Bronchial epithelial cell (primary cell): ENCODE measurements around the gene HAUS7. TPM values are rescaled to one million over a fixed set of nuclear protein-coding genes. Genes with fewer than 3 reads are reported as not detected.

ENCODE experiments used
- DNase-seq: peaks from one replicate; pipeline ENCODE4 v3.0.0-alpha.2; 2010; ENCODE audit warnings: low read depth
- FAIRE-seq: peaks from 2 replicates; lab custom pipeline; 2011; peaks lifted over from hg19 to GRCh38; lab: Jason Lieb, UNC
- H3K27me3 ChIP-seq: 2 replicates; pipeline ENCODE4 v1.5.1; 2011; ENCODE audit warnings: low read length; ENCODE audit not compliant: control insufficient read depth, insufficient read depth
- H3K36me3 ChIP-seq: 2 replicates; pipeline ENCODE4 v1.5.1; 2011; ENCODE audit warnings: low read length; ENCODE audit not compliant: control insufficient read depth, insufficient read depth
- H3K4me3 ChIP-seq: 2 replicates; pipeline ENCODE4 v1.5.1; 2011; ENCODE audit warnings: mild to moderate bottlenecking, low read depth, low read length, control low read depth
- total RNA-seq: library from RNA; depleted of rRNA; stranded (reverse); fragments of >200 nt; gene quantifications from 2 replicates; pipeline ENCODE4 v1.2.1, GENCODE V29; 2014
- TF ChIP-seq, protein P1 (sequence below): IDR thresholded peaks from 2 replicates; pipeline ENCODE4 v1.5.1; 2011; ENCODE audit warnings: mild to moderate bottlenecking, moderate library complexity, low read length, control low read depth, inconsistent platforms; ENCODE audit not compliant: insufficient read depth, severe bottlenecking

The HAUS7 gene
- total RNA-seq, 1 donor from 2014 or later = 7.4 TPM

DNA sequence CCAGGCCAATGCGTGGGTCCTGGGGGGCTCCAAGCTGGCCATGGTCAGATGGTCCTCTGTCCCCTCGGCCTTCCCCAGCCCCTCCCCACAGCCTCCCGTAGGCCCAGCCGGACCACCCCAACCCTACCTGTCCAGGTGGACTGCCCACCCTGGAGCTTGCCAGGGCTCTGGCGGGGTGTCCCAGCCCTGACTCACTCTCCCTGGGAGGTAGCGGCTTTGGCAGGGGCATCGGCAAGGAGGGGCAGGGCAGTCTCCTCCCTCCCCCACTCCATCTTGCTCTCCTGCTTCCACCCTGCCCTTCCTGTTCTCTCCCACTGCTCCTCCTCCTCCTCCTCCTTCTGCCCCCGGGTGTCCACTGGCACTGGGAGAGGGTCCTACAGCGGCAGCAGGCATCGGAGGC lies 31.8 kb upstream of the HAUS7 start:
- DNase-seq = no peak
- H3K36me3 ChIP-seq = no peaks in the 10 kb centered on the region
- no peak for FAIRE-seq
- no peaks in the 10 kb centered on the region for H3K27me3 ChIP-seq
- TF ChIP-seq, protein P1, sequence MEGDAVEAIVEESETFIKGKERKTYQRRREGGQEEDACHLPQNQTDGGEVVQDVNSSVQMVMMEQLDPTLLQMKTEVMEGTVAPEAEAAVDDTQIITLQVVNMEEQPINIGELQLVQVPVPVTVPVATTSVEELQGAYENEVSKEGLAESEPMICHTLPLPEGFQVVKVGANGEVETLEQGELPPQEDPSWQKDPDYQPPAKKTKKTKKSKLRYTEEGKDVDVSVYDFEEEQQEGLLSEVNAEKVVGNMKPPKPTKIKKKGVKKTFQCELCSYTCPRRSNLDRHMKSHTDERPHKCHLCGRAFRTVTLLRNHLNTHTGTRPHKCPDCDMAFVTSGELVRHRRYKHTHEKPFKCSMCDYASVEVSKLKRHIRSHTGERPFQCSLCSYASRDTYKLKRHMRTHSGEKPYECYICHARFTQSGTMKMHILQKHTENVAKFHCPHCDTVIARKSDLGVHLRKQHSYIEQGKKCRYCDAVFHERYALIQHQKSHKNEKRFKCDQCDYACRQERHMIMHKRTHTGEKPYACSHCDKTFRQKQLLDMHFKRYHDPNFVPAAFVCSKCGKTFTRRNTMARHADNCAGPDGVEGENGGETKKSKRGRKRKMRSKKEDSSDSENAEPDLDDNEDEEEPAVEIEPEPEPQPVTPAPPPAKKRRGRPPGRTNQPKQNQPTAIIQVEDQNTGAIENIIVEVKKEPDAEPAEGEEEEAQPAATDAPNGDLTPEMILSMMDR = no peak
- H3K4me3 ChIP-seq = no peak overlapping the region

DNA sequence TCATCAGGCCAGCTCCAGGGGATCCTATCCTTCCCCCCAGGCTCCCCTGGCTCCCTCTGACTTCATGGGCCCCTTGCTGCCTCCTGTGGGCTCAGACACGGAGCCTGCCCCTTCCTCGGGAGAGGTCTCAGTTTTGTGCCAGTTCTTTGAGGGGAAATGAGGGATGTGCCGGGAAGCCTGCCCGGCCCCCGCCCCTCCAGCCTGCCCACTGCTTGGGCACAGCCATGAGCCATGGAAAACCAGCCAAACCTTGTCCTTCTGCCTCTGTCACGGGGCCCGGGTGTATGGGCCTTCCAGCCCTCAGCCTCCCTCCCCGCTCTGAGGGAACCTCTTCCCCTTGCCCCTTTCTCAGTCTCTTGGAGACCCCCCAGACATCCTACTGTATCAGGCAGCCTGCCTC lies 31.2 kb upstream of the HAUS7 start:
- Histone ChIP-seq H3K36me3 (no peaks in the 10 kb centered on the region), H3K4me3 (no peak overlapping the region), H3K27me3 (no peaks in the 10 kb centered on the region)
- TF ChIP-seq, protein P1 = no peak
- DNase-seq = no peak
- FAIRE-seq = no peak

DNA sequence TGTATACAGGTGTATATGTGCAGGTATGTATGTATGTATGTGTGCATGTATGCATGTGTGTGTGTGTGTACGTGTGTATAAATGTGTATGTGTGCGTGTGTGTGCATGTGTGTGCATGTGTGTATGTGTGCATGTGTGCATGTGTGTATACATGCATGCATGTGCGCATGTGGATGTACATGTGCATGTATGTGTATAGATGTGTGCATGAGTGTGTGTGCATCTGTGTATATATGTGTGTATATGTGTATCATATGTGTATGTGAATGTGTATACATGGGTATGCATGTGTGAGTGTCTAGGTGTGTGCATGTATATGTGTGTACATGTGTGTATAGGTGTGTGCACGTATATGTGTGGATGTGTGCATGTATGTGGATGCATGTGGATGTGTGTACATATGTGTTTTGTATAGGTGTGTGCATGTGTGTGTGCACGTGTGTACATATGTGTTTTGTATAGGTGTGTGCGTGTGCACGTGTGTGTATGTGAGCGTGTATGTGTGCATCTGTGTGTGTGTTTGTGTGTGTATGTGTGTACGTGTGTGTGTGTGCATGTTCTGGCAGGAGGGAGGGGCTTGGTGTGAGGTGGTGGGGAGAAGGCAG lies 30.4 kb upstream of the HAUS7 start:
- Histone ChIP-seq H3K36me3 (no peaks in the 10 kb centered on the region), H3K4me3 (no peak overlapping the region), H3K27me3 (no peaks in the 10 kb centered on the region)
- TF ChIP-seq, protein P1 = no peak
- DNase-seq = no peak
- FAIRE-seq = peak; percentile 95

DNA sequence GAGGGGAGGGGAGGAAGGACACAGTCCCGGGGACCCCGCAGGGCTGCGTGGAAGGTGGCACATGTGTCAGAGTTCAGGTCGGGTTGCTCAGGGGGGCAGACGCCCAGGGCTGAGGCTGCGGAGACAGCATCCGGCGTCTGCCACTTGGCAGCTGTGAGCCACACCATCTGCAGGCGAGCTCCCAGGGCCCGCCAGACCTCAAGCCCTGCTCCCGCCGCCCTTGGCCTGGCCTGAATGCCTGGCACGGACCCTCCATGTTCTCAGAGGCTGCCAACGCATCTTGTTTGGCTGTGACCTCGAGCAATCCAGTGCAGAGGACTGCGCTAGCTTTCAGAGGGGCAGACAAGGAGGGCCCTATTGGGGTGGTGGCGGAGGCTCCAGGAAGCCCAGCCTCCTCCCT lies 29.5 kb upstream of the HAUS7 start:
- H3K27me3 ChIP-seq = no peaks in the 10 kb centered on the region
- FAIRE-seq (no peak), DNase-seq (no peak)
- no peak overlapping the region for H3K4me3 ChIP-seq
- TF ChIP-seq, protein P1 = no peak
- H3K36me3 ChIP-seq = no peaks in the 10 kb centered on the region

DNA sequence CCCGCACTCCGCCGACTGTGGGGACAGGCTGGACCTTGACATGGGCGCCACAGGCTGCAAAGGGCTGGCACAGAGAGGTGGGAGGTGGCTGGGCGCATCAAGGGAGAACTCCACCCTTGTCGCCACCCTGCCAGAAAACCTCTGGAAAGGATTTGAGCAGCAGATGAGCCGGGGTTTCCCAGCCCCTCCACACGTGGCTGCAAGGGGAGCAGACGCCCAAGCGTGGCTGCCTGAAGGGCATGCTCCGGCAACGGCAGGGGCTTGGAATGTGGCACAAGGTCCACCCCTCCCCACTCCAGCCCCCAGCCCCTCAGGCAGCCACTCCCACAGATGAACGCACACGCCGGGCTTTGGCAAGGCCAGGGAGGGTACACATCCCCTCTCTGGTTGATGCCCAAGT lies 29.0 kb upstream of the HAUS7 start:
- no peaks in the 10 kb centered on the region for H3K27me3 ChIP-seq
- no peaks in the 10 kb centered on the region for H3K36me3 ChIP-seq
- no peak for DNase-seq
- no peak for FAIRE-seq
- TF ChIP-seq, protein P1 = no peak
- no peak overlapping the region for H3K4me3 ChIP-seq

DNA sequence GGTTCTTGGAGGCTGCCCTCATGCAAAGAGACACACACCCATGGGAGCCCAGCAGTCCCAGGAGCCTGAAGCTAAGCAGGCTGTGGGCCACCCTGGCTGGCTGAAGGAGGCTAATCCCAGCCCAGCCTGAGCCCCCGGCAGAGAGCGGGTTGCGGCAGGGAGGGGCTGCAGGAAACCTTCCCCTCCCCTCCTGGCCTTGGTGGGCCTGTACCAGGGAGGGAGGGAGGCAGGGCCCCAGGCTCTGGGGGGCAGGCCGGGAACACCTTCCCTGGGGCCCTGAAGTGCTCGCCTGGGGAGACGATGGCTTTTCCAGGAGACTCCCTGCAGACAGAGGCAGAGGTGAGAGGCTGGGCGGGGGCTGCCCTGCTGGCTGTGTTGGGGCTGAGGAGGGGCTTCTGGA lies 28.1 kb upstream of the HAUS7 start:
- TF ChIP-seq, protein P1 = no peak
- Histone ChIP-seq H3K27me3 (no peaks in the 10 kb centered on the region), H3K4me3 (no peak overlapping the region), H3K36me3 (no peaks in the 10 kb centered on the region)
- FAIRE-seq (no peak), DNase-seq (no peak)
